ENCODE measurements around the gene CAMK4.

Gene CAMK4

GRCh38 chr5:111266491-111266890 is 42.3 kb downstream of the CAMK4 start:
- no peak for DNase-seq (ENCODE audit: low read depth)

GRCh38 chr5:111268300-111268699 is 44.1 kb downstream of the CAMK4 start:
- no peak overlapping the region for H3K4me3 ChIP-seq (ENCODE audit: low read depth, low read length)
- no peak for TF ChIP-seq CTCF (conservative IDR thresholded peaks at IDR 0.05; ENCODE audit: low read depth, low read length)
- no peak for DNase-seq (ENCODE audit: low read depth)

More at GRCh38 chr5:111266491-111266890, 42.3 kb downstream of the CAMK4 start:
- no peak overlapping the region for H3K4me3 ChIP-seq (ENCODE audit: low read depth, low read length)
- TF ChIP-seq CTCF (conservative IDR thresholded peaks at IDR 0.05; ENCODE audit: low read depth, low read length) = no peak

- no peak for DNase-seq (ENCODE audit: low read depth)
- no peak for TF ChIP-seq CTCF (conservative IDR thresholded peaks at IDR 0.05; ENCODE audit: low read depth, low read length)
- H3K4me3 ChIP-seq (ENCODE audit: low read depth, low read length) = no peak overlapping the region
These were observed 47.7 kb downstream of the CAMK4 start for GRCh38 chr5:111271885-111272284.

- DNase-seq (ENCODE audit: low read depth) = no peak
- no peak for TF ChIP-seq CTCF (conservative IDR thresholded peaks at IDR 0.05; ENCODE audit: low read depth, low read length)
- no peak overlapping the region for H3K4me3 ChIP-seq (ENCODE audit: low read depth, low read length)
These were observed 52.9 kb downstream of the CAMK4 start for GRCh38 chr5:111277061-111277460.

- DNase-seq (ENCODE audit: low read depth) = peak; percentile 68
- peak; percentile 93 for TF ChIP-seq CTCF (conservative IDR thresholded peaks at IDR 0.05; ENCODE audit: low read depth, low read length)
- no peak overlapping the region for H3K4me3 ChIP-seq (ENCODE audit: low read depth, low read length)
These were observed 54.8 kb downstream of the CAMK4 start for GRCh38 chr5:111278858-111279504.

- no peak for TF ChIP-seq CTCF (conservative IDR thresholded peaks at IDR 0.05; ENCODE audit: low read depth, low read length)
- no peak for DNase-seq (ENCODE audit: low read depth)
- H3K4me3 ChIP-seq (ENCODE audit: low read depth, low read length) = no peak overlapping the region
These were observed 56.2 kb downstream of the CAMK4 start for GRCh38 chr5:111280282-111280951.

- no peak for TF ChIP-seq CTCF (conservative IDR thresholded peaks at IDR 0.05; ENCODE audit: low read depth, low read length)
- no peak overlapping the region for H3K4me3 ChIP-seq (ENCODE audit: low read depth, low read length)
- DNase-seq (ENCODE audit: low read depth) = no peak
These were observed 58.6 kb downstream of the CAMK4 start for GRCh38 chr5:111282798-111283197.

All from choroid plexus epithelial cell (primary cell).